ENCODE results near the gene MYOF. TPM values are rescaled to one million over a fixed set of nuclear protein-coding genes. Genes with fewer than 3 reads are reported as not detected.

MYOF gene
- total and polyA plus RNA-seq, 2 of the 8 experiments (the other 6 are each of a cell fraction or from before 2014, with no cell fraction given), result 0.98 to 2.3 TPM

- no peak for TF ChIP-seq RNF2 (IDR thresholded peaks at IDR 0.05; ENCODE audit: borderline replicate concordance, low read depth, low read length, missing control alignments, poor library complexity, severe bottlenecking)
- TF ChIP-seq CTBP2 (IDR thresholded peaks at IDR 0.05; ENCODE audit: borderline replicate concordance, insufficient read depth, insufficient read length, low read length), result no peak
- TF ChIP-seq FOSL1 (IDR thresholded peaks at IDR 0.05; ENCODE audit: insufficient read depth, low read depth, low read length), result 0 out of 2 replicates have a peak, but pooled peaks have one; percentile 10
- 0 out of 2 replicates have a peak, but pooled peaks have one; percentile 29 for TF ChIP-seq SP1 (IDR thresholded peaks at IDR 0.05; ENCODE audit: low read depth, low read length)
- TF ChIP-seq EZH2 (IDR thresholded peaks at IDR 0.05; ENCODE audit: low read depth, low read length, severe bottlenecking), result no peak
Measured at GRCh38 chr10:93496322-93497041, 14.3 kb upstream of the MYOF start, which contains the start of gene CEP55 (continued).
